Astrocyte of the spinal cord (primary cell): ENCODE results near the gene DYNC2I2.
"Not testable (repeated sequence)": the region's sequence is repeated elsewhere in the genome, so short reads cannot be mapped to it uniquely, and the experiment has no call there.

ENCODE experiments used
- DNase-seq: peaks from one replicate; pipeline ENCODE4 v3.0.0; 2011; ENCODE audit warnings: low read depth, low spot score
- H3K4me3 ChIP-seq: 2 replicates; pipeline ENCODE4 v1.5.1; 2011; ENCODE audit warnings: low read depth, mild to moderate bottlenecking, low read length, moderate library complexity
- CTCF ChIP-seq: IDR thresholded peaks from 2 replicates; pipeline ENCODE4 v1.5.1; 2012; ENCODE audit warnings: low read depth, mild to moderate bottlenecking, low read length, inconsistent platforms
- in situ Hi-C: cut with HindIII; loops from 2 replicates; pipeline ENCODE4 v1.10.0; 2017; ENCODE audit warnings: low sequenced_read_pairs

Gene DYNC2I2

GRCh38 chr9:128684325-128685199 lies 27.9 kb upstream of the DYNC2I2 start:
- H3K4me3 ChIP-seq = peak overlapping the region; percentile 67
- TF ChIP-seq CTCF = no peak

GRCh38 chr9:128684065-128684324 lies 27.3 kb upstream of the DYNC2I2 start:
- no peak for DNase-seq
- peak overlapping the region; percentile 67 for H3K4me3 ChIP-seq
- no peak for TF ChIP-seq CTCF
- in situ Hi-C loops = no loop called here

More at GRCh38 chr9:128684325-128685199, 27.9 kb upstream of the DYNC2I2 start:
- peak; percentile 60 for DNase-seq
- in situ Hi-C loops = no loop called here

- DNase-seq = peak; percentile 22
- in situ Hi-C loops = no loop called here
- no peak for TF ChIP-seq CTCF
- H3K4me3 ChIP-seq = peak overlapping the region; percentile 67
Measured at GRCh38 chr9:128683340-128684064, 26.9 kb upstream of the DYNC2I2 start.

- no peak for TF ChIP-seq CTCF
- DNase-seq = no peak
- no peak overlapping the region for H3K4me3 ChIP-seq
- in situ Hi-C loops = no loop called here
Measured at GRCh38 chr9:128677794-128678193, 21.1 kb upstream of the DYNC2I2 start.

- no peak overlapping the region for H3K4me3 ChIP-seq
- in situ Hi-C loops = no loop called here
- DNase-seq = no peak
- no peak for TF ChIP-seq CTCF
Measured at GRCh38 chr9:128675382-128675781, 18.7 kb upstream of the DYNC2I2 start.

GRCh38 chr9:128669786-128670185 lies 13.1 kb upstream of the DYNC2I2 start:
- DNase-seq = no peak
- H3K4me3 ChIP-seq = no peak overlapping the region
- no peak for TF ChIP-seq CTCF
- in situ Hi-C loops = no loop called here

GRCh38 chr9:128666481-128666941 lies 9.9 kb upstream of the DYNC2I2 start:
- in situ Hi-C loops = not testable (repeated sequence)

More at GRCh38 chr9:128666481-128666941, 9.9 kb upstream of the DYNC2I2 start:
- DNase-seq, H3K4me3 ChIP-seq: not testable (repeated sequence)
